GM23248 (cell line): ENCODE data around the gene EYA4.

Experiments used
- EZH2 ChIP-seq: fragments of 200-600 bp; sonication (generic); IDR thresholded peaks from 2 replicates; pipeline ENCODE4 v1.6.1; 2018; ENCODE audit warnings: antibody characterized with exemption, mild to moderate bottlenecking; ENCODE audit not compliant: insufficient read depth, poor library complexity, severe bottlenecking
- EZH2phosphoT487 ChIP-seq: fragments of 200-600 bp; sonication (generic); IDR thresholded peaks from 2 replicates; pipeline ENCODE4 v1.6.1; 2018; ENCODE audit warnings: antibody characterized with exemption, moderate library complexity, mild to moderate bottlenecking, low read depth; ENCODE audit not compliant: insufficient read depth

- no peak for TF ChIP-seq EZH2
- TF ChIP-seq EZH2phosphoT487: no peak
Observed at GRCh38 chr6:133274813-133275212, 33.7 kb downstream of the EYA4 start.
